ENCODE measurements around the gene NSMCE1.

NSMCE1 gene

DNA sequence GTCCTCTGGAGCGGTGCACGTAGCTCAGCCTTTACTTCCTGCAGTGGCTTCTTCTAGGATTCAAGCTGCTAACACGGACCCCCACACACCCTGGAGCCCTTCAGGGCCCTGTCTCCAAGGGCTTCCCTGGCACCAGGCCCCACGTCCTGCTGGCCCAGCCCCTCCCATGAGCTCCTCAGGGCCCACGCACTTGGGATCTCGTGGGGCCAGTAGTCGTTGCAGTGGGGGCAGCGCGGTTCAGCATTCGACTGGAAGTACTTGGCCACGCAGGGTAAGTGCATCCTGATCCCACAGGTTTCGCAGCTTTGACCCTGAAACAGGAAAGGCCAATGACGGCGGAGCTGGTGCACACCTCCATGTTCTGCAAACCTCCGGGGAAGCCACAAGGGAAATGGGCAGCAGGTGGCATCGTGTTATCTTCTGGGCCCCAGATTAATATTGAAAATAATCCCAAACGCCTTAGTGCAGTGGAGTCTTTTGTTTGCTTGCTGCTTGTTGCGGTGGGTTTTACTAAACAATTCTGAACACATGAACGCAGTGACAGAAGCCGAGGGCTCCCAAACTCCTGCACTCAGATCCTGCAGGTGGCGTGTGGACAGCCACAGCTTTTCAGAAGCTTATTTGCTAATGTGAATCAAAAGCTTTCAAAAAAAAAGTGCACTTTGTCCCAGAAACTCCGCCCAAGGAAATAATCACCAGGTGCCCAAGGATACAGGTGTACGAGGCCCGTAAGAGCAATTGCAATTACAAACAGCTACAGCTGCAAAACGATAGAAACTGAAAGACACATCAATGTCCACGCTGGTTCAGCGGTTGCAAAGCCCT, 42.8 kb downstream of the NSMCE1 start:
- Mint-ChIP-seq H3K4me3 (peak overlapping the region in 1 of 2 donors; percentile 10), H3K4me1 (peaks cover 66% of the 10 kb centered on the region)
- no peak for ATAC-seq

DNA sequence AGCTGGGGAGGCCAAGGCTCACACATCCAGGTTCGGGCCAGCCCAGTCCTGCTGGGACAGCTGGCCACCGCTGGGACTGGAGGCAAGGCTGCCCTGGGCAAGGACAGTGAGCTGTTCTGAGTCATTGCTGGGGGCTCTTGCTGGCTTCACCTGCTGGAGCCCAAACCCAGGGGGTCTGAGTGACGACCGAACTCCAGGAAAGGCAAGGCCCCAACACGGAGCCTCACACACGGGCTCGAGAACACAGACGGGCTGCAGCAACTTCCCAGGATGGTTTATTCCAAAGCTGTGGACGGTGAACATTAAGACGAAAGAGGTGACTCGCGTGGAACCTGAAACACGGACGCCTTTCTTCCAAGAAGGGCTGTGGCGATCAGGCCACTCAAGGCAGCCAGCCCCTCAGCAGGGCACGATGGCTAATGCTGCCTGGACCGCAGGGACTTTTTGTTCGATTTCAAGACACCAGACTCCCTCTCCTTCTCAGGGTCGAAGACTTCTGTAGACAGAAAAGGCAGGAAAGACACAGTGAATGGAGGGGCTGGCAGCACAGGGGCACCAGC, 43.8 kb downstream of the NSMCE1 start:
- DNase-seq (no peak), ATAC-seq (no peak)
- Mint-ChIP-seq H3K27ac (peak overlapping the region in 1 of 2 donors; percentile 77), H3K27me3 (no peaks in the 10 kb centered on the region), H3K4me1 (peaks cover 56% of the 10 kb centered on the region), H3K9me3 (no peaks in the 10 kb centered on the region), H3K4me3 (no peak overlapping the region)

More for the DNA sequence above, 42.8 kb downstream of the NSMCE1 start:
- Mint-ChIP-seq H3K27ac (peak overlapping the region in 1 of 2 donors; percentile 77), H3K27me3 (no peaks in the 10 kb centered on the region), H3K9me3 (no peaks in the 10 kb centered on the region)
- DNase-seq = no peak

DNA sequence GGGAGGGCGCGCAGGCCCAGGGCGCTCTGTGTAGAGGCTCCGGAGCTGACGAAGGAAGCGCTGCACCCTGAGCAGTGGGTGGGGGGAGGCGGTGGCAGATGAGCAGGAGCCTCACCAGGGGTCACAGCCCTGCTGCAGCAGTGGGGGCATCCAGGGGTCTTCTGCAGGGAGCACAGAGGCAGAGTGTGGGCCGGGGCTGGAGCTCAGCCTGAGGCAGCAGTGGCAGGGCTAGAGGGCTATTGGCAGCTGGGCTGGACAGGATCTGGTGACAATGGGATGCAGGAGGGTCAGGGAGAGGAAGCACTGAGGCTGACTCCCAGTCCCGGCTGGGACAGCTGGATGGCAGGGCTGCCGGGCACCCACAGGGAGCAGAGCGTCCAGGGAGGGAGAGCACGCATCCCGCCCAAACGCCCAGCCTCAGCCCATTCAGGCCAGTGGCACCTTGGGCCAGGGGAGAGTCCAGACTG, 44.3 kb downstream of the NSMCE1 start:
- H3K27ac Mint-ChIP-seq = peak overlapping the region; percentile 29 to 37
- peaks cover 51% of the 10 kb centered on the region for H3K4me1 Mint-ChIP-seq
- ATAC-seq (no peak), DNase-seq (no peak)
- no peak overlapping the region for H3K4me3 Mint-ChIP-seq
- H3K9me3 Mint-ChIP-seq = no peaks in the 10 kb centered on the region
- H3K27me3 Mint-ChIP-seq = no peaks in the 10 kb centered on the region

GRCh38 chr16:27223701-27224100, 44.9 kb downstream of the NSMCE1 start:
- H3K27me3 Mint-ChIP-seq = no peaks in the 10 kb centered on the region
- no peak overlapping the region for H3K4me3 Mint-ChIP-seq
- DNase-seq (no peak), ATAC-seq (no peak)
- no peaks in the 10 kb centered on the region for H3K9me3 Mint-ChIP-seq
- peak overlapping the region in 1 of 2 donors; percentile 46 for H3K27ac Mint-ChIP-seq
- H3K4me1 Mint-ChIP-seq = peaks cover 45% of the 10 kb centered on the region

DNA sequence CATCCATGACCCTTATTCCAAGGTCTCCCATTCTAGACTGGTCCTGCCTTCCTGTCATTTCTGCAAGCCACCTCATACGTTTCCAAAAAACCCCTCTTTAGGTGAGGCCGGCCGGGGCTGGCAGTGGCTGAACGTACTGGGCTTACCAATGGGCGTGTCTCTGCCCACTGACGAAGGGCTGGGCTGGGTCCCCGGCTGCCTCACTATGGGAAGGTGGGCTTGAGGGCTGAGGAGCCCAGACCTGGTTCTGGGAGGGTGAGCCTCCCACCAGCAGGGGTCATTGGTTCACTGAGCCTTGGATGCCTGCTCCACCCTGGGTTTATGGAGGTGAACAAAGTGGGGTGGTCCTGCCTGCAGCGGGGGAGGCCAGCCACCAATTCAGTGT, 45.4 kb downstream of the NSMCE1 start:
- Mint-ChIP-seq H3K9me3 (no peaks in the 10 kb centered on the region), H3K4me3 (no peak overlapping the region), H3K27ac (no peak overlapping the region), H3K27me3 (no peaks in the 10 kb centered on the region), H3K4me1 (peaks cover 43% of the 10 kb centered on the region)
- ATAC-seq (no peak), DNase-seq (no peak)

GRCh38 chr16:27222249-27223225, 46.0 kb downstream of the NSMCE1 start:
- ATAC-seq (no peak), DNase-seq (no peak)
- Mint-ChIP-seq H3K9me3 (no peaks in the 10 kb centered on the region), H3K4me3 (no peak overlapping the region), H3K27ac (peak overlapping the region; percentile 49 to 89), H3K27me3 (no peaks in the 10 kb centered on the region), H3K4me1 (peaks cover 38% of the 10 kb centered on the region)

DNA sequence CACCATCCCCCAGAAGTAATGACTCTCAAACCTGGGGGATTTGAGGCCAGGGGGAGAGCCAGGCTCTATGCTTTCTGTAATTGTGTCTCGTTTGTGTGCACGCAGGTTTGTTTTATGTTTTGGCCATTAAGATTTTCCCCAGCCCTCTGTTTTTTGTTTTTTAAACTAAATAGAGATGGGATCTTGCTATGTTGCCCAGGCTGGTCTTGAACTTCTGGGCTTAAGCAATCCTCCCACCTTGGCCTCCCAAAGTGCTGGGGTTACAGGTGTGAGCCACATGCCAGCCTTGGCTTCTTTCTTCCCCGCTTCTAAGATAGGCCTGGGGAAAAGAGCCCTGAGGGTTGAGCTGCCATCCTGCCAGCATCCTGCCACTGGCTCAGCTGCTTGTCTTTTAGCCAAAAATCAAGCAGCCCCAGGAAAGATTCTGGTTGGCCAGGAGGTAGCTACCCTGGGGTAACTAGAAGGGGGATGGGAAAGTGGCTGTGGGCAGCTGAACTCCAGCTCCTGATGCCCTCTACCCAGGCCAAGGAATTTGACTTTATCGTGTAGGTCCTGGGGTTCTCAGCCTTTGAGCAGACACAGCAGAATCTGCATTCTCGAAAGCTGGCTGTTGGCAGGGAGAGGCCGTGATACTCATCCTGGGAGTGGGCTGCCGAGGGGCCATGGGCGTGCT, 46.9 kb downstream of the NSMCE1 start:
- no peak for ATAC-seq

DNA sequence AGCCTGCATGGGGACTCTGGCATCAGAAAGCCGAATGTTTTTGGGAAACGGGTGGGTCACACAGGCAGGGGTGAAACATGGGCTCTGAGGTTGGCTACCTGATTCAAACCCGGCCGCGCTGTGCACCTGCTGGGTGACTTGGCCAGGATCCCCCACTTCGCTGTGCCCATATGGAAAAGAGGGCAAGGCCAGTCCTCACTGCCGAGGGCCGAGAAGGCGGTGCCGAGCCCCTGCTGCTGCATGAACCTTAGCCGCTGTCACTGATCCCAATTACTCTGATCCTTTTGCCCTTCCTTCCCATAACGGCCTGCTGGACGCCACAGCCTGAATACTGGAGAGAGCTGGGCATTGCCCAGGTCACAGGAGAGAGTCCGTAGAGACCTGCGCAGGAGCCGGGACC, 47.6 kb downstream of the NSMCE1 start:
- Mint-ChIP-seq H3K4me3 (no peak overlapping the region), H3K27ac (no peak overlapping the region), H3K27me3 (no peaks in the 10 kb centered on the region), H3K4me1 (peaks cover 24% of the 10 kb centered on the region), H3K9me3 (no peaks in the 10 kb centered on the region)
- ATAC-seq (no peak), DNase-seq (no peak)

More for the DNA sequence above, 46.9 kb downstream of the NSMCE1 start:
- H3K27ac Mint-ChIP-seq = peak overlapping the region; percentile 49 to 74
- no peak overlapping the region for H3K4me3 Mint-ChIP-seq
- H3K27me3 Mint-ChIP-seq = no peaks in the 10 kb centered on the region
- H3K9me3 Mint-ChIP-seq = no peaks in the 10 kb centered on the region
- no peak for DNase-seq
- H3K4me1 Mint-ChIP-seq = peaks cover 31% of the 10 kb centered on the region

GRCh38 chr16:27220527-27220926, 48.0 kb downstream of the NSMCE1 start:
- Mint-ChIP-seq H3K4me1 (peaks cover 19% of the 10 kb centered on the region), H3K4me3 (no peak overlapping the region), H3K27me3 (no peaks in the 10 kb centered on the region), H3K27ac (no peak overlapping the region), H3K9me3 (no peaks in the 10 kb centered on the region)
- DNase-seq = no peak
- ATAC-seq = no peak

DNA sequence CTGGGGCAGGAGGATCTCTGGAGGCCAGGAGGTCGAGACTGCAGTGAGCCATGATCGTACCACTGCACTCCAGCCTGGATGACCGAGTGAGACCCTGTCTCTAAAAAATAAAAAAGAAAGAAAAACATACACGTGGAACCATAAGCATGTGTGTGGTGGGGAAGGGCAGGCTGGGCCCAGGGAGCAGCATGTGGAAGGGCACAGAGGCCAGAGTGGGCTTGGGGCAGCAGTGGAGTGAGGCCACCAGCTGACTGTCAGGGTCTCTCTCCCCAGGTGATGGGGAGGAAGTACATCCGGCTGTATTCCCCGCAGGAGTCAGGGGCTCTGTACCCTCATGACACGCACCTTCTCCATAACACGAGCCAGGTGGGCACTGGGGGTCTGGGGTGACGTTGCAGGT, 48.5 kb downstream of the NSMCE1 start:
- H3K27ac Mint-ChIP-seq = no peak overlapping the region
- H3K4me3 Mint-ChIP-seq = no peak overlapping the region
- DNase-seq = no peak
- H3K4me1 Mint-ChIP-seq = peaks cover 15% of the 10 kb centered on the region
- H3K9me3 Mint-ChIP-seq = no peaks in the 10 kb centered on the region
- ATAC-seq = no peak
- no peaks in the 10 kb centered on the region for H3K27me3 Mint-ChIP-seq

DNA sequence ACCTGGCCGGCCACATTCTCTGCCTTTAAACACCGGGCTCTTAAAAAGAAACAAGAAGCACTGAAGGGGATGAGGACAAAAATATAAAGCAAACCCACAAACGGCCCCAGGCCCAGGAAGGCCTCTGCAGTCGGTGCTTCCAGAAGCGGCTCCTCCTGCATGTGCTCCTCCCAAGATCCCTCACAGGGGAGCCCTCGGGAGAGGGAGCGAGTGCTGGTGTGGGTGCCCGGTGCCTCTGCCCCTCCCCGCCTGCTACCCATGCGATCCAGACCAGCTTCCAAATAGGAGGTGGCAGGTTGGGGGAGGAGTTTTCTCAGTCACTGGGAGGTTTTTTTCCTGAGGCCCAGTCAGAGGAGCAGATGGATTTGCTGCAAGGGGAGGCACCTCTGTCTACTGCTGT, 49.4 kb downstream of the NSMCE1 start:
- no peak overlapping the region for H3K27ac Mint-ChIP-seq
- peaks cover 5% of the 10 kb centered on the region for H3K4me1 Mint-ChIP-seq
- DNase-seq (no peak), ATAC-seq (no peak)
- no peaks in the 10 kb centered on the region for H3K9me3 Mint-ChIP-seq
- no peaks in the 10 kb centered on the region for H3K27me3 Mint-ChIP-seq
- no peak overlapping the region for H3K4me3 Mint-ChIP-seq

- Mint-ChIP-seq H3K4me1 (peaks cover 1% of the 10 kb centered on the region), H3K9me3 (no peaks in the 10 kb centered on the region), H3K27ac (no peak overlapping the region), H3K4me3 (no peak overlapping the region), H3K27me3 (no peaks in the 10 kb centered on the region)
- ATAC-seq (no peak), DNase-seq (no peak)
Observed at GRCh38 chr16:27218756-27219155, 49.8 kb downstream of the NSMCE1 start.

GRCh38 chr16:27217256-27217655, 51.3 kb downstream of the NSMCE1 start:
- no peak for DNase-seq
- Mint-ChIP-seq H3K27ac (no peak overlapping the region), H3K4me1 (peaks cover 5% of the 10 kb centered on the region), H3K27me3 (no peaks in the 10 kb centered on the region), H3K4me3 (no peak overlapping the region), H3K9me3 (no peaks in the 10 kb centered on the region)
- ATAC-seq = no peak

- no peak overlapping the region for H3K4me3 Mint-ChIP-seq
- H3K9me3 Mint-ChIP-seq = no peaks in the 10 kb centered on the region
- no peak for DNase-seq
- no peak for ATAC-seq
- no peaks in the 10 kb centered on the region for H3K27me3 Mint-ChIP-seq
- H3K27ac Mint-ChIP-seq = peak overlapping the region in 1 of 2 donors; percentile 48
- H3K4me1 Mint-ChIP-seq = peaks cover 5% of the 10 kb centered on the region
Observed at GRCh38 chr16:27216297-27216885, 52.2 kb downstream of the NSMCE1 start.

GRCh38 chr16:27215660-27216059, 52.9 kb downstream of the NSMCE1 start:
- DNase-seq = no peak
- H3K4me1 Mint-ChIP-seq = peaks cover 12% of the 10 kb centered on the region
- no peaks in the 10 kb centered on the region for H3K9me3 Mint-ChIP-seq
- H3K4me3 Mint-ChIP-seq = no peak overlapping the region
- ATAC-seq = no peak
- no peaks in the 10 kb centered on the region for H3K27me3 Mint-ChIP-seq
- H3K27ac Mint-ChIP-seq = peak overlapping the region in 1 of 2 donors; percentile 36
